Amygdala (tissue), 56 donors: Measurements from ENCODE around the gene CYP26A1.
"Not testable (repeated sequence)": the region's sequence is repeated elsewhere in the genome, so short reads cannot be mapped to it uniquely, and the experiment has no call there.

ENCODE experiments used
- DNase-seq, 56 donors: peaks; one replicate each; lab custom pipeline; 2025; lab: John Stamatoyannopoulos, UW

CYP26A1 gene

GRCh38 chr10:93076871-93077270, 3.2 kb downstream of the CYP26A1 start:
- no peak for DNase-seq

GRCh38 chr10:93077860-93078337, 4.2 kb downstream of the CYP26A1 start:
- DNase-seq: no peak

- DNase-seq: no peak
Observed at GRCh38 chr10:93079663-93080349, 6.1 kb downstream of the CYP26A1 start.

GRCh38 chr10:93080350-93081046, 6.8 kb downstream of the CYP26A1 start:
- DNase-seq: peak in 30 of 56 donors; percentile 5 to 66 (median 26)

- DNase-seq: no peak
Observed at GRCh38 chr10:93081318-93081717, 7.6 kb downstream of the CYP26A1 start.

GRCh38 chr10:93081834-93082233, 8.1 kb downstream of the CYP26A1 start:
- no peak for DNase-seq

- DNase-seq: no peak
Observed at GRCh38 chr10:93083743-93084539, 10.2 kb downstream of the CYP26A1 start.

- no peak for DNase-seq
Observed at GRCh38 chr10:93085272-93085859, 11.7 kb downstream of the CYP26A1 start.

- no peak for DNase-seq
Observed at GRCh38 chr10:93086289-93086688, 12.6 kb downstream of the CYP26A1 start.

GRCh38 chr10:93087846-93088245, 14.2 kb downstream of the CYP26A1 start:
- no peak for DNase-seq

GRCh38 chr10:93088466-93088865, 14.8 kb downstream of the CYP26A1 start:
- DNase-seq: no peak

- no peak for DNase-seq
Observed at GRCh38 chr10:93090619-93091018, 16.9 kb downstream of the CYP26A1 start.

GRCh38 chr10:93091960-93092359, 18.3 kb downstream of the CYP26A1 start:
- DNase-seq: no peak

GRCh38 chr10:93095225-93095624, 21.5 kb downstream of the CYP26A1 start:
- no peak for DNase-seq

- no peak for DNase-seq
Observed at GRCh38 chr10:93096901-93097300, 23.2 kb downstream of the CYP26A1 start.

- DNase-seq: no peak
Observed at GRCh38 chr10:93097386-93097785, 23.7 kb downstream of the CYP26A1 start.

- DNase-seq: no peak
Observed at GRCh38 chr10:93098816-93099215, 25.1 kb downstream of the CYP26A1 start.

- DNase-seq: no peak
Observed at GRCh38 chr10:93099670-93100069, 26.0 kb downstream of the CYP26A1 start.

GRCh38 chr10:93101148-93101547, 27.5 kb downstream of the CYP26A1 start:
- not testable (repeated sequence) for DNase-seq

GRCh38 chr10:93103953-93104352, 30.3 kb downstream of the CYP26A1 start:
- DNase-seq: no peak

- DNase-seq: no peak
Observed at GRCh38 chr10:93106631-93107072, 33.0 kb downstream of the CYP26A1 start.
